HG02642 (cell line): Measurements from ENCODE around the gene CRYL1.

Experiments used
- ATAC-seq: cut with Tn5 transposase; IDR thresholded peaks from one replicate; pipeline ENCODE4 v1.9.1; 2021; ENCODE audit warnings: mild to moderate bottlenecking; ENCODE audit not compliant: unreplicated experiment, poor library complexity

The CRYL1 gene

GRCh38 chr13:20353973-20354372 is 171.7 kb downstream of the CRYL1 start:
- no peak for ATAC-seq
